Kidney (tissue), 14 donors: Measurements from ENCODE around the gene TPI1. TPM values are rescaled to one million over a fixed set of nuclear protein-coding genes. Genes with fewer than 3 reads are reported as not detected.
A peak's percentile ranks its signal among the peaks of the same experiment; 100 is the strongest.

Experiments
- DNase-seq, 5 donors: peaks; one replicate each; pipeline ENCODE4 v3.0.0-alpha.2; 2013 to 2020
- FAIRE-seq: peaks from 2 replicates; lab custom pipeline; 2012; peaks lifted over from hg19 to GRCh38; lab: Jason Lieb, UNC
- H3K27ac ChIP-seq, 2 donors: one replicate each; pipeline ENCODE4 v1.7.0; 2013; ENCODE audit warnings: low read depth in 2 of 2, low read length in 2 of 2, inconsistent platforms in 1 of 2
- H3K27me3 ChIP-seq: one replicate; pipeline ENCODE4 v1.7.1; 2013; ENCODE audit warnings: low read length, inconsistent platforms; ENCODE audit not compliant: control insufficient read depth, insufficient read depth
- H3K36me3 ChIP-seq, 3 donors: one replicate each; pipeline versions ENCODE4 v1.7.0 to v1.7.1; 2013; ENCODE audit warnings: low read length in 3 of 3, control low read depth in 1 of 3, inconsistent platforms in 1 of 3; ENCODE audit not compliant: insufficient read depth in 3 of 3, control insufficient read depth in 2 of 3
- H3K4me1 ChIP-seq, 3 donors: one replicate each; pipeline versions ENCODE4 v1.7.0 to v1.7.1; 2013; ENCODE audit warnings: low read length in 3 of 3, inconsistent platforms in 1 of 3, low read depth in 1 of 3; ENCODE audit not compliant: control insufficient read depth in 2 of 3, insufficient read depth in 2 of 3
- H3K4me3 ChIP-seq, 3 donors: one replicate each; pipeline versions ENCODE4 v1.7.0 to v1.8.1; 2013; ENCODE audit warnings: low read length in 3 of 3, control low read depth in 1 of 3, inconsistent platforms in 1 of 3
- H3K9ac ChIP-seq, 3 donors: one replicate each; pipeline versions ENCODE4 v1.7.0 to v1.7.1; 2013; ENCODE audit warnings: low read length in 3 of 3, control low read depth in 1 of 3, inconsistent platforms in 1 of 3
- H3K9me3 ChIP-seq, 3 donors: one replicate each; pipeline versions ENCODE4 v1.7.0 to v1.7.1; 2013; ENCODE audit warnings: low read length in 3 of 3, control low read depth in 1 of 3, inconsistent platforms in 1 of 3; ENCODE audit not compliant: control insufficient read depth in 2 of 3, insufficient read depth in 1 of 3
- CTCF ChIP-seq: IDR thresholded peaks from 3 replicates; pipeline ENCODE4 v1.5.1; 2012; ENCODE audit warnings: mild to moderate bottlenecking, moderate library complexity, borderline replicate concordance; ENCODE audit not compliant: insufficient read depth; ENCODE audit errors: extremely low read depth
- intact Hi-C: fragments of 100-400 bp; cut with DNase I; formaldehyde crosslinking; loops from one replicate; pipeline ENCODE4 v1.11.1; 2022
- polyA plus RNA-seq: library from polyadenylated mRNA; stranded (reverse); fragments of 350-450 nt; fragmentation: Illumina TruSeq; extraction: RNeasy Lipid Tissue Mini Kit (QIAGEN cat#74804); gene quantifications from one replicate; pipeline ENCODE4 v1.2.3, GENCODE V29; 2014; ENCODE audit warnings: low read depth, low replicate concordance; ENCODE audit not compliant: insufficient read depth
- total RNA-seq: library from RNA; stranded (reverse); fragmentation: NEBNext Ultra II Directional; extraction: Animal tissue kit (Norgen Biotek cat#: 25700); gene quantifications from one replicate; pipeline ENCODE4 v1.2.1, GENCODE V29; 2021
- donor health status: control.
- donor health status: control.
- donor health status: control.
- donor health status: control.
- donor health status: control.
- donor health status: DM: yes; HTN: yes; CAD: no.
- donor health status: Normal renal cell carcinoma (clear cell type).

The TPI1 gene
- total and polyA plus RNA-seq, 2 donors from 2014 or later, result 437 to 1,220 TPM

GRCh38 chr12:6855322-6855721 is 12.0 kb upstream of the TPI1 start:
- H3K36me3 ChIP-seq, result peaks cover 9 to 40% (median 28%) of the 10 kb centered on the region in 3 donors
- peak in 1 of 5 donors; percentile 47 for DNase-seq
- no peaks in the 10 kb centered on the region for H3K27me3 ChIP-seq
- H3K9ac ChIP-seq, result no peak overlapping the region
- peaks cover 0 to 11% (median 6%) of the 10 kb centered on the region in 3 donors for H3K4me1 ChIP-seq
- H3K4me3 ChIP-seq, result no peak overlapping the region
- H3K27ac ChIP-seq, result no peak overlapping the region
- no peak for TF ChIP-seq CTCF
- FAIRE-seq, result no peak
- no peaks in the 10 kb centered on the region for H3K9me3 ChIP-seq
- intact Hi-C loops, result no loop called here

DNA sequence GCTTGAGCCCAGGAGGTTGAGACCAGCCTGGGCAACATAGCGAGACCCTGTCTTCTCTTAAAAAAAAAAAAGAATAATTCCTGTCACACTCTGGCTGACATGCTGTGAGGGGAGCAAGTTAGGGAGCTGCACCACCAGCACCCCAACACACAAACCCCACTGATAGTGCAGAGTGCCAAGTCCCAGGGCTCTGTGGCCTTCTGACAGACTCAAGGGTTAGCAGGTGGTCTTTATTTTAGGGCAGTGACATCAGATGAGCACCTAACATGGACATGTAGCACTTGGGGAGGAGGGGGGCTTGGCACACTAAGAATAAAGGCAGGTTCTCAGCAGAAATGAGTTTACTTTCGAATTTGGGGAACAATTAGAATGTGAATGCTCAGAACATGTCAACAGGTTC is 8.5 kb upstream of the TPI1 start:
- DNase-seq (peak in 1 of 5 donors; percentile 12), FAIRE-seq (no peak)
- H3K4me1 ChIP-seq, result no peaks in the 10 kb centered on the region
- no peaks in the 10 kb centered on the region for H3K27me3 ChIP-seq
- H3K9me3 ChIP-seq, result no peaks in the 10 kb centered on the region
- peaks cover 12 to 71% (median 49%) of the 10 kb centered on the region in 3 donors for H3K36me3 ChIP-seq
- intact Hi-C loops, result no loop called here
- no peak overlapping the region for H3K4me3 ChIP-seq
- H3K9ac ChIP-seq, result no peak overlapping the region
- TF ChIP-seq CTCF, result no peak
- H3K27ac ChIP-seq, result no peak overlapping the region

DNA sequence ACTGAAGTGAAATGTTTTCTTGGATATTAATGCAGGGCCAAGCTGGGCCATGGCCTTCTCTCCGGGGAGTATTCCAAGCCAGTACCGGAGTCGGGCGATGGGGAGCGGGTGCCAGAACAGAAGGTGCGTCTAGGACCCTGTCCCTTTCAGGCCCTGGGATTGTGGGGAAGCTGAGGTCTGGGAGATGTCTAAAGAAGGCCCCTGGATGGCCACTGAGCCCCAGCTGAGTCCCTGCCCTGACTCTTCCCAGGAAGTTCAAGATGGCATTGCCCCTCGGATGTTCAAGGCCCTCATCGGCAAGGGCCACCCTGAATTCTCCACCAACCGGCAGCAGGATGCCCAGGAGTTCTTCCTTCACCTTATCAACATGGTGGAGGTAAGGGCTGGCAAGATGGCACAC is 7.2 kb upstream of the TPI1 start:
- H3K27ac ChIP-seq, result no peak overlapping the region
- no peak for TF ChIP-seq CTCF
- H3K9ac ChIP-seq, result no peak overlapping the region
- H3K4me3 ChIP-seq, result no peak overlapping the region
- H3K4me1 ChIP-seq, result no peaks in the 10 kb centered on the region
- DNase-seq (peak in 1 of 5 donors; percentile 55), FAIRE-seq (no peak)
- intact Hi-C loops, result no loop called here
- no peaks in the 10 kb centered on the region for H3K27me3 ChIP-seq
- no peaks in the 10 kb centered on the region for H3K9me3 ChIP-seq
- H3K36me3 ChIP-seq, result peaks cover 12 to 77% (median 46%) of the 10 kb centered on the region in 3 donors

GRCh38 chr12:6860942-6861341 is 6.4 kb upstream of the TPI1 start:
- intact Hi-C loops, result no loop called here
- Histone ChIP-seq H3K27ac (no peak overlapping the region), H3K27me3 (no peaks in the 10 kb centered on the region), H3K9ac (no peak overlapping the region), H3K4me3 (no peak overlapping the region), H3K36me3 (peaks cover 12 to 77% (median 46%) of the 10 kb centered on the region in 3 donors), H3K4me1 (no peaks in the 10 kb centered on the region), H3K9me3 (no peaks in the 10 kb centered on the region)
- FAIRE-seq (no peak), DNase-seq (peak in 1 of 5 donors; percentile 41)
- TF ChIP-seq CTCF, result no peak
